IPS-NIHi11 (cell line): ENCODE measurements around the gene SV2A.
"Not testable (repeated sequence)": the region's sequence is repeated elsewhere in the genome, so short reads cannot be mapped to it uniquely, and the experiment has no call there.

Source experiments
- DNase-seq: peaks from one replicate; pipeline ENCODE4 v3.0.0; 2012; ENCODE audit warnings: mixed read lengths, low spot score

SV2A gene

GRCh38 chr1:149917571-149918144 is at the start of gene SV2A:
Gene SV2A (minus strand): TSS chr1:149917844. CDS start chr1:149913840, 4,004 bp downstream.
- peak; percentile 90 for DNase-seq

DNA sequence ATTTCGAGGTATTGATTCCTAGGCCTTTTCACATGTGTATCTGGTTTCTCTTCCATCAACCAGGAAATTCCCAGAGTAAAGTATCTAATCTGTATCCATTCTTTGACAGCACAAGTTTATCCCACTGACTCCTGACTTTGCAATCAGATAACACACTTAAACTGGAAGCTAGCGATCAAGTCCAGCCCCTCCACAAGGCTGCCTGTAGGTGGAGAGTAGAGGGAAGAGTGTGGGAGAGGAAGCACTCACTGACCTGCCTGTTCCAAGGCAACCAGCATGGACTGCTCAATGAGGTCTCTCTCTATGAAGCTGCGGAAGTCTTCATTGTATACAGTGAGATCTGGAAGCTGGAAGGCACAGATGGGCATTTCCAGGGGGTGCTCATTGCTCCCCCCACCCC is 49.4 kb upstream of the SV2A start:
- DNase-seq = no peak

DNA sequence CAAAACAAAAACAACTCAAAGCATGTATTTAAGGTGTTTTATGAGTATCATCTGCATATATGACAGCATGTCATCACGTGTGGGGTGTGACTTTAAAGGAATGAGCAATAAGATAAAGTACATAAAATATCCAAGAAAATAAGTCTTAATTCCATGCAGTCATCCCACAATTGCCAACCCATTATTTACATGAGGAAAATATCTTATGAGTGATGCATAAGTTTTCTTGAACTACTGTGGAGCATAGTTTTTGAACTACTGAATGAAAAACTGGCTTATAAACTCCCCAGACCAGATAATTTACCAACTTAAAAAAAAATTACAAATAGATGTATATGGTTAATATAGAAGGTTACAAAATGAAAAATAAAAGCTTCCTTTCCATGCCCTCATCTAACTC is 48.8 kb upstream of the SV2A start:
- no peak for DNase-seq

DNA sequence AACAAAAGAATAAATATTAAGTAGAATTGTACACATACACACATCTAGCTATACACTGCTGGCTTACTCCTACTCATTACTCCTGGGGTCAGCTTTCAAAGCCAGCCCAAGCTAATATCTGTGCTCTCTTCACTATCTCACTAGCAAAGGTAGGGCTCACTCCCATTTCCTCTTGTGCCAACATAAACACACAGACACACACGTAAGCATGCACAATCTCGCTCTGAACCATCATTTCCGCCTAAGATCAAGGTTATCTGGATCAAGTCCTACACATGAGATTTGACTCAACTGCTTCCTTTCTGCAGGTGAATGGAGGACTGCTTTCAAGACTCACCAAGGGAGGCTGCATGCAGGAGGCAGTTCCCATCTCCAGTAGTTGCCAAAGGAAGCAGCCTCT is 47.8 kb upstream of the SV2A start:
- DNase-seq = no peak

- no peak for DNase-seq
Observed at GRCh38 chr1:149963358-149963757, 45.7 kb upstream of the SV2A start.

- no peak for DNase-seq
Observed at GRCh38 chr1:149962736-149963135, 45.1 kb upstream of the SV2A start.

- DNase-seq = peak; percentile 64
Observed at GRCh38 chr1:149962039-149962647, 44.5 kb upstream of the SV2A start.

DNA sequence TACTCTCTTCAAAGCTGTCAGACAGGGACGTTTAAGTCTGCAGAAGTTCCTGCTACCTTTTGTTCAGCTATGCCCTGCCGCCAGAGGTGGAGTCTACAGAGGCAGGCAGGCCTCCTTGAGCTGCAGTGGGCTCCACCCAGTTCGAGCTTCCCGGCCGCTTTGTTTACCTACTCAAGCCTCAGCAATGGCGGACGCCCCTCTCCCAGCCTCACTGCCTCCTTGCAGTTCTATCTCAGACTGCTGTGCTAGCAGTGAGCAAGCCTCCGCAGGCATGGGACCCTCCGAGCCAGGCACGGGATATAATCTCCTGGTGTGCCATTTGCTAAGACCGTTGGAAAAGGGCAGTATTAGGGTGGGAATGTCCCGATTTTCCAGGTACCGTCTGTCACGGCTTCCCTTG is 39.9 kb upstream of the SV2A start:
- DNase-seq = not testable (repeated sequence)

DNA sequence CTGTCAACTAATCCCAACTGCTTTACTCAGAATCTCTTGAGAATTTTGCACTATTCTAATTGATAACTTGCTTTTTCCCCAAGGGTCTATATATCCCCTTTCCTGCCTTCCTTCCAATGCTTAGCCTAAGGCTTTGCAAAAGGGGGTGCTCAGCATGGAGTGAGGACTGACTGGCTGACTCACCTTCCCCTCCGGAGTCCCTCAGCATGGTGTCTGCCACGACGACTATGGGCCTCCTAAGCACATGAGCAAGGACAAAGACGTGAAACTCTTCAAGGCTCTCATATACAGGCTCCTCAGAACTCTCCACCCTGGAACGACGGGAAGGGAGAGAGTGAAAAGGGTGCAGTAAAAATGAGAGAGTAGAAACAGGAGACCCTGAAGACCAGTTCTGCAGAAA is 32.3 kb upstream of the SV2A start:
- no peak for DNase-seq

DNA sequence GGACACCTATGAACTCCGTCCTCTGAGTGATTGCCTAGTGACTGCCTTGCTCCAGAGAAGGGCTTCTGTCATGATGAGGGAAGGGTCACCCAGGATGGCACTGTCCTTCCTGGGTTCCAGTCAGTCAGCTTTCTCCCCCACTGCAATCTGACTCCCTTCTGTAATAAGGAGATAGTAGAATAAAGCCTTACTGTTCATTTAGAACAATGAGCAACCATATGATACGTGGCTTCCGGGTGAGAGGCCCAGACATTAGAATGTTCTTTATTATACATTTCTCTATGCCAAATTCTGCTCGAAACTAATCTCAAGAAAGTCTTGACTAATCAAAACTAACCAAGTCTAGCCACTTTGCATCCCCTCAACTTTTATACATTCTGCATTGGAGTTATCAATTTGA is 27.6 kb upstream of the SV2A start:
- DNase-seq = no peak

DNA sequence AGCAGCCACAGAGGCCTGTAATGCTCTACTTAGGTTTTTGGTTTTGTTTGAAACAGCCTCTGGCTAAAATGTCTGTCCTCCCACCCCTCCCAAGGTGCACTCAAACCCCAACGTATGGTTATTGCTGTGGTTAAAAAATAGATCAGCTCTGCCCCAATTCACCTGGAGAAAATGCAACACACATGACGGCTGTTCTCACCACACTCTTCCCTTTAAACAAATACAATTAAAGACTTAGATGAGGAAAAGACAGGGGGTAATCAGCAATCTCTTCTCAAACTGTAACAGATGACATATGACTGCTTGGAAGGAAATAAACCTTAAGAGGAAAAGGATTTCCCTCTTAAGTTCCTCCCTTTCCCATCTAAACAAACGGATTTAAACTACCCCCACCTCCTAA is 25.2 kb upstream of the SV2A start:
- DNase-seq = no peak

DNA sequence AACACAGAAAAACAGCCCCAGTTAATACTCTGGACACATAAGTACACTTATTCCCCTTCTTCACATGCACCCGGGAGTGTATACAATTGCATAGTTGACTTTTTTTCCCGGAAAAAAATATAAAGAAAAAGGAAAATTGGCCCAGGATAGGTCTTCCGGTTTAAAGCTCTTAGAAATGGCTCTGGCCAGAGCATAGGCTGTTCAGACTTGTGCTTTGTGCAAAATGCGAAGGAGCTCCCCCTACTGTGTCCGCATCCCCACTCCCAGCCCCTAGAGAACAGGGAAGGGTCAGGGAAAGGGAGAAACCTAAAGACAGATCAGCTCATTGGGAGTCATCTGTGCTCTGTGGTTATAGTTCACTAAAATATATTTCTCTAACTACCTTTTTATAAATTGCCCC is 24.6 kb upstream of the SV2A start:
- peak; percentile 77 for DNase-seq

DNA sequence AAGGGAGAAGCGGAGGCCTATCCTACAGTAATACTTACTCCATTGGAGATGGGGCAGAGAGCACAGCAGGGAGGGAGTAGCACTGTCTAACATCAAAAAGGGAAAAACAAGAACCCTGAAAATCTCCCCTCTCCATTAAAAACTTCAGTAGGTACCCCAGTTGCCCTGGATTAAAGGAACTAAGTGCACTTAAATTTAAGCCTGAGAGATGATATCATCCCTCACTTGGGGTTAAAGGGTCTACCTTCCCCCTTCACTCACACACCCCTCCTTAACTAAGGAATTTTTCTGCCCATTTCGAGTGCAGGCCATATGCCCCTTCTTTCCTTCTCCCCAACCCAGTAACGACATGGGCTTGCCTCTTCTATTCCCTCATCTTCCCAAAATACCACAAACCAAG is 22.8 kb upstream of the SV2A start:
- DNase-seq = no peak

DNA sequence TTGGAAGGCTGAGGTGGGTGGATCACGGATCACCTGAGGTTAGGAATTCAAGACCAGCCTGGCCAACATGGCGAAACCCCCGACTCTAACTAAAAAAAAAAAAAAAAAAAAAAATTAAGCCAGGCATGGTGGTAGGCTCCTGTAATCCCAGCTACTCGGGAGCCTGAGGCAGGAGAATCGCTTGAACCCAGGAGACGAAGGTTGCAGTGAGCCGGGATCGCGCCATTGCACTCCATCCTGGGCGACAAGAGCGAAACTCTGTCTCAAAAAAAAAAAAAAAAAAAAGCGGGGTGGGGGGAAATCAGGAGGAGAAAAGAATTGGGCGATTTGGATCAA is 21.0 kb upstream of the SV2A start:
- DNase-seq = not testable (repeated sequence)

DNA sequence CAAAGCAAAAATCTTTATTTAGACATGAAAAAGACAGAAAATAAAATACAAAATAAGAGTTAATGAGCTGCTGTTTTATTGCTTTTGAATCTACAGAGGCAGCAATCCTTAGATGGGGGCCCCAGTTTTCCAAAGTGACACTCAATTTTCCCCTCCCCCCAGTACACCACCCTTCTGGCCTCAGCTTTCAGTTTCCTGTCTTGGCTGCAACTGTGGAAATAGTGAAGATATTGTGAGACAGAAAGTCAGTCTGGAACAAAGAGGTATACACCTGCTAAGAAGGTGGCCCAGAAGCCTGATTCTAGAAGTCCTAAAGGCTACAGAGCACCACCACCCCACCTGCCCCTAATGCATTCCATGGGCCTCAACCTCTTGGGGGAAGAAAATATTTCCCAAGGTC is 20.1 kb upstream of the SV2A start:
- DNase-seq = no peak

DNA sequence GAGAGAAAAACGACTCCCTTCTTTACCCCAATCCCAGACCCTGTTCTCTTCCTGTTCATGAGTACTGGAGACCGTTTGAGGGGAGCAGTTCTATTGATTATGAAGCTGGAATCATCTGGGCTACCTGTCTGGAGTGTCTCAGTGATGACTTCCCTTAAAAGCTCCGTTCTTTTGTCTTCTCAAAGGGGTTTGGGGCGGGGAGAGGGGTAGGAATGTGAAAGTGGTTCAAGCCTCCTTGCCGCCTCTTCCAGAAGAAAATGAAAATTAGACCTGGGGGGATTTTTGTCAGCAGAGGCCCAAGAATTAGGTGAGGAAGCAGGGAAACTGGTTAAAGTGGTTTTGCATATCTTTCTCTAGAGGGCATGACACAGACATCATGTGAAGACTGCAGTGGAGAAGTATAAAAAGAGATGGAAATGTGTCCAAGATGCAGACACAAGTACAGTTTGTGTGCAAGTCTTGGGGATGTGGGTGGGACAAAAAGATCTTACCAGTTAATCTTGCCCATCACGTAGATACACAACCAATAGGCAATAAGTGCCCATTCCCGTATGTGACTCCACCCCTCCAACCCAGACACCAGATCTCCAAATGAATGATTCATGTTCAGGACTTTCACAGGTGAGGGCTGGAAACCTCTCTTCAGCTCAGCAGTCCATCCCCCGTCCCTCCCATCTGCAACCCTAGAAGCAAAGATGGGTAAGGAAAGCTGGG is 19.5 kb upstream of the SV2A start:
- DNase-seq = peak; percentile 56

DNA sequence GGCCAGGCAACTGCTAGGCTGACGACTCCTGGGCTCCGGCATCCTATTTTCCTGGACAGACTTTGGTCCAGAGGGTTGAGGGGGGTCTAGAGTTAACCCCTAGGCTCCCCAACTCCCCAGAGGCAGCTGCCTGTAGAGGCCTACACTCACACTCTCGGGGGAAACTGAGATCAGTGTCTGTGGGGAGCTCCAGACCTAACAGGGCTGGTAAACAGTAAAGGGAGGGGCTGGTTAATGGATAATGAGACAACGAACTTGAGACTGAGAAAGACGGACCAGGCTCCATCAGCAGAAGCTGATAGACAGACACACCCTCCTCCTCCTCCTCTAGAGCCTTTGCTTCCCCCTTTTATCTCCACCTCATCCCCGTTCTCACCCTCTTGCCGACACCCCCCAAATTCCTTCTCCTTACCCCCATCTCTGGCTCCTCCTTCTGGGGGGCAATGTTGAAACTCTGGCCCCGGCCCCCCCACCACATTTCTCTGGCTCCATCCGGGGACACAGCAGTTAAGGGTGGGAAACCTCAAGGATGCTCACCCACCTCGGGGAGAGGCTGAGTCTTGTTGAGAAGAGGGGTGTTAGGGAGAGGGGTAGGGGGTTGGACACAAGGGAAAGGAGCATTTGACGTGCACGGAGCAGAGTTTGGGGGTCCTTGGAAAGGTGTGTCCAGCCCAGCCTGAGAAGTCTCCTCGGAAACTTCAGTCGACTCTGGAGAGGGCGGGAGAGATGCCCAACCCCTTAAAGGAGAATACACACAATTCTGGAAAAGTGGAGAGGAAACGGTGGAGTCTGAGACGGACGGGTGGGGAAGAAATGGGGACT is 18.7 kb upstream of the SV2A start, which contains the start of gene MTMR11:
MTMR11 (minus strand) TSS at position 710 of the 822 bp plus-strand sequence; CDS start at position 478, 232 bp downstream.
- DNase-seq = peak; percentile 63

DNA sequence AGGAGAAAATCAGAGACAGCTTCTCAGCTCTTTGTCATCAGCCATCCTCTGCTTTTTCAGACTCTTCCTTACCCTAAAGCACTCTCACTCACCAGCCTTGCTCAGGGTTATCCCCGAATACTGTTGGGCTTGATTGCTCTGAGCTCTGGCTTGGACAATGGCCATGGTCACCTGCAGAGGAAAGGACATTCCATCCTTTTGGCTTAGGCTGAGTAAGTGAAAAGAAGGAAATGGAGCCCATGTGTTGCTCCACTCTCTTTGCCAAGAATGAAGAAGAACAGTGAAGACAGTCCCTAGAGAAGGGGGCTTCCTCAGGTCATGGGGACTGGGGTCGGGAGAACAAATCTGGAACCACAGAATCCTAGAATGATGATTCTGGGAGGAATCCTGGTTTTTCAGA is 16.7 kb upstream of the SV2A start:
- DNase-seq = no peak

- DNase-seq = no peak
Observed at GRCh38 chr1:149933208-149933607, 15.6 kb upstream of the SV2A start.

GRCh38 chr1:149932474-149932873 is 14.8 kb upstream of the SV2A start:
- DNase-seq = no peak

DNA sequence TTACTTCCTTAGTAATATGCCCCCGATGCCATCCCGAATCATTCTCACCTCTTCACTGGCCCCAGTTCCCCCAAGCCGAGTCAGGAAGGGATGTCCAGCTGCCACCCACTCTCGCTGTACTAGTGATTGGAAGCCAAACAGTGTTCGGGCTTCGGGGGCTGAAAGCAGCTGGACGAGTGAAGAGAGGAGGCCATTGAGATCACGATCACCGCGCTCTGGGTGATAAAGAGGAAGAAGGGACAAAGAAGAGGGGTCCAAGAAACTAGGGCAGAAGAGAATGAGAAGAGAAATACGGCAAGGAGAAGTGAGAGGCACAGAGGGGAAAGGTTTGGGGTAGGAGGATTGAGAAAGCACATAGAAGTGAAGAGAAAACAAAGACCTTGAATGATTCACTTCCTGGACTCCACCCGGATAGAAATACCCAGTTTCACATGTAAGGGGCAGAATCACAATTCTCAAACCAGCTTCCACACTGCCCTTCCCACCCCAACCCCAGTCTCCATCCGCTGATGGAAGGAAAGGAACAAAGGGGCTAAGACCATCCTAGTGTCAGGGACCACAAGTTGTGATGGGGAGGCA is 13.7 kb upstream of the SV2A start:
- DNase-seq = no peak

GRCh38 chr1:149929856-149930255 is 12.2 kb upstream of the SV2A start:
- no peak for DNase-seq

- DNase-seq = no peak
Observed at GRCh38 chr1:149928401-149928724, 10.7 kb upstream of the SV2A start.
